Fibroblast of lung (primary cell): ENCODE results near the gene COX14. TPM values are rescaled to one million over a fixed set of nuclear protein-coding genes. Genes with fewer than 3 reads are reported as not detected.

Source experiments
- DNase-seq, 2 donors: peaks; one replicate each; pipeline versions ENCODE4 v3.0.0 to v3.0.0-alpha.2; 2010; ENCODE audit warnings: low read depth in 2 of 2
- H2AFZ ChIP-seq: 2 replicates; pipeline ENCODE4 v1.5.1; 2012; ENCODE audit warnings: low read length, control low read depth, inconsistent platforms
- H3K27ac ChIP-seq: 2 replicates; pipeline ENCODE4 v1.5.1; 2011; ENCODE audit warnings: low read length, control low read depth; ENCODE audit not compliant: insufficient read depth
- H3K27me3 ChIP-seq: 2 replicates; pipeline ENCODE4 v1.5.1; 2011; ENCODE audit warnings: mild to moderate bottlenecking, low read length; ENCODE audit not compliant: control insufficient read depth, insufficient read depth
- H3K36me3 ChIP-seq: 2 replicates; pipeline ENCODE4 v1.5.1; 2011; ENCODE audit warnings: low read length; ENCODE audit not compliant: control insufficient read depth, insufficient read depth
- H3K4me1 ChIP-seq: 2 replicates; pipeline ENCODE4 v1.5.1; 2011; ENCODE audit warnings: low read length; ENCODE audit not compliant: control insufficient read depth, insufficient read depth; ENCODE audit errors: extremely low read depth
- H3K4me2 ChIP-seq: 2 replicates; pipeline ENCODE4 v1.5.1; 2011; ENCODE audit warnings: low read length, control low read depth; ENCODE audit not compliant: insufficient read depth; ENCODE audit errors: extremely low read depth
- H3K4me3 ChIP-seq, 4 experiments: fragments of 200-600 bp in 1 of 4; sonication (generic) in 1 of 4; replicated peaks in 1 of 4; 2 replicates each; pipeline ENCODE4 v1.5.1; 2011 to 2016; ENCODE audit warnings: low read length in 4 of 4, low read depth in 3 of 4, mild to moderate bottlenecking in 3 of 4, control low read depth in 2 of 4, inconsistent platforms in 1 of 4, mixed read lengths in 1 of 4; ENCODE audit not compliant: insufficient read depth in 1 of 4; ENCODE audit errors: control extremely low read depth in 1 of 4
- H3K79me2 ChIP-seq: 2 replicates; pipeline ENCODE4 v1.5.1; 2012; ENCODE audit warnings: mild to moderate bottlenecking, low read length, inconsistent platforms; ENCODE audit not compliant: control insufficient read depth, insufficient read depth
- H3K9ac ChIP-seq: 2 replicates; pipeline ENCODE4 v1.5.1; 2011; ENCODE audit warnings: mild to moderate bottlenecking, low read length, control low read depth; ENCODE audit not compliant: insufficient read depth
- H3K9me3 ChIP-seq: 2 replicates; pipeline ENCODE4 v1.5.1; 2012; ENCODE audit warnings: low read depth, low read length; ENCODE audit not compliant: control insufficient read depth, insufficient read depth
- H4K20me1 ChIP-seq: 2 replicates; pipeline ENCODE4 v1.5.1; 2011; ENCODE audit warnings: low read length; ENCODE audit not compliant: control insufficient read depth, insufficient read depth; ENCODE audit errors: extremely low read depth
- CTCF ChIP-seq, 2 donors: IDR thresholded peaks in 1 of 2; conservative IDR thresholded peaks in 1 of 2; 1 replicate in 1 of 2; 2 replicates in 1 of 2; pipeline ENCODE4 v1.5.1; 2011 to 2012; ENCODE audit warnings: low read length in 2 of 2, control low read depth in 1 of 2, inconsistent platforms in 1 of 2, low read depth in 1 of 2, mild to moderate bottlenecking in 1 of 2
- EZH2 ChIP-seq: IDR thresholded peaks from 2 replicates; pipeline ENCODE4 v1.5.1; 2012; ENCODE audit warnings: low read length, control low read depth, mild to moderate bottlenecking; ENCODE audit errors: missing control alignments
- polyA plus RNA-seq, 2 donors: library from polyadenylated mRNA; depleted of rRNA in 1 of 2; stranded (reverse) in 1 of 2; unstranded in 1 of 2; fragments of >200 nt; gene quantifications; 2 replicates each; pipeline ENCODE4 v1.2.1, GENCODE V29; 2011 to 2012; ENCODE audit warnings: missing spikeins in 1 of 2
- total RNA-seq: library from RNA; depleted of rRNA; stranded (reverse); fragments of >200 nt; gene quantifications from 2 replicates; pipeline ENCODE4 v1.2.1, GENCODE V29; 2014

The COX14 gene
- total and polyA plus RNA-seq, 2 donors (not counting 1 experiment from before 2014, with no cell fraction given): 55.3 to 57.1 TPM

- no peak for TF ChIP-seq CTCF (conservative IDR thresholded peaks at IDR 0.05 in 1 of 2, IDR thresholded peaks at IDR 0.05 in 1 of 2; ENCODE audit: low read depth in 1 of 2, low read length in 2 of 2)
- TF ChIP-seq EZH2: no peak
- H3K79me2 ChIP-seq: peaks cover 2% of the 10 kb centered on the region
- H3K9ac ChIP-seq: no peak overlapping the region
- H3K4me2 ChIP-seq: no peak overlapping the region
- H3K27me3 ChIP-seq: no peaks in the 10 kb centered on the region
- H4K20me1 ChIP-seq: no peaks in the 10 kb centered on the region
- no peaks in the 10 kb centered on the region for H3K4me1 ChIP-seq
- no peak overlapping the region for H2AFZ ChIP-seq
- no peak for DNase-seq
- H3K36me3 ChIP-seq: no peaks in the 10 kb centered on the region
- no peak overlapping the region for H3K4me3 ChIP-seq
- H3K9me3 ChIP-seq: no peaks in the 10 kb centered on the region
- no peak overlapping the region for H3K27ac ChIP-seq
These were observed 8.5 kb downstream of the COX14 start for GRCh38 chr12:50120521-50120920.

GRCh38 chr12:50120953-50121352 is 8.9 kb downstream of the COX14 start:
- no peak for DNase-seq
- Histone ChIP-seq H3K4me1 (no peaks in the 10 kb centered on the region), H3K4me2 (no peak overlapping the region), H4K20me1 (no peaks in the 10 kb centered on the region), H3K27me3 (no peaks in the 10 kb centered on the region), H3K36me3 (no peaks in the 10 kb centered on the region), H3K4me3 (no peak overlapping the region), H3K27ac (no peak overlapping the region), H3K9ac (no peak overlapping the region), H3K9me3 (no peaks in the 10 kb centered on the region), H3K79me2 (no peaks in the 10 kb centered on the region), H2AFZ (no peak overlapping the region)
- TF ChIP-seq EZH2: no peak
- no peak for TF ChIP-seq CTCF (conservative IDR thresholded peaks at IDR 0.05 in 1 of 2, IDR thresholded peaks at IDR 0.05 in 1 of 2; ENCODE audit: low read depth in 1 of 2, low read length in 2 of 2)

GRCh38 chr12:50121641-50122040 is 9.6 kb downstream of the COX14 start:
- Histone ChIP-seq H3K79me2 (no peaks in the 10 kb centered on the region), H2AFZ (no peak overlapping the region), H3K4me2 (no peak overlapping the region), H4K20me1 (no peaks in the 10 kb centered on the region), H3K27ac (no peak overlapping the region), H3K36me3 (no peaks in the 10 kb centered on the region), H3K4me3 (no peak overlapping the region), H3K27me3 (no peaks in the 10 kb centered on the region), H3K9me3 (no peaks in the 10 kb centered on the region), H3K9ac (no peak overlapping the region), H3K4me1 (no peaks in the 10 kb centered on the region)
- DNase-seq: no peak
- TF ChIP-seq CTCF (conservative IDR thresholded peaks at IDR 0.05 in 1 of 2, IDR thresholded peaks at IDR 0.05 in 1 of 2; ENCODE audit: low read depth in 1 of 2, low read length in 2 of 2): no peak
- no peak for TF ChIP-seq EZH2
